Epithelial cell of esophagus (primary cell): ENCODE data around the gene HS3ST4.
A peak's percentile ranks its signal among the peaks of the same experiment; 100 is the strongest.

ENCODE experiments used
- DNase-seq: peaks from one replicate; pipeline ENCODE4 v3.0.0; 2010; ENCODE audit warnings: low read depth
- H3K4me3 ChIP-seq: 2 replicates; pipeline ENCODE4 v1.5.1; 2011; ENCODE audit warnings: mild to moderate bottlenecking, low read length, control low read depth
- TF ChIP-seq, protein P1 (sequence below): IDR thresholded peaks from 2 replicates; pipeline ENCODE4 v1.5.1; 2011; ENCODE audit warnings: low read depth, mild to moderate bottlenecking, low read length, control low read depth, inconsistent platforms; ENCODE audit not compliant: insufficient read depth; ENCODE audit errors: missing control alignments

The HS3ST4 gene

DNA sequence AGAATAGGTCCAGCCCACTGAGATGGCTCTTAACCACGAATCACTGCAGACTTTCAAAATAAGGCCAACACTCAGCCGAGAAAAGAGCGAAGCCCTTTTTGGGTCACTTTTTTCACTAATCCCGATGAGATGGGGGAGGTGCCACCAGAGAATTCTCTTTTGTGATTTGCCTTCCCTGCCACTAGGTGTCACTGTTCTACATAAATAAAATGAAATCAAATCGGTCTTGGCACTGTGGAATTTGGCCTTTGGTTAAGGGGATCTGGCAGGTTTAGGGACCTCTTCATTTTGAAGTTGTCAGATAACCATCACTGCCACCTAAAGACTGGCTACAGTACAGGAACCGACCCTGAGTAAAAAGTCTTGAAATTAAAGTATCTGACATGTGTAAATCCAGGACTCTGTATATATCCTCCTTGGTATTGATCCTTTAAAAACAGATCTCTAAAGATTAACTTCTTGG, 147.0 kb downstream of the HS3ST4 start:
- TF ChIP-seq, protein P1, sequence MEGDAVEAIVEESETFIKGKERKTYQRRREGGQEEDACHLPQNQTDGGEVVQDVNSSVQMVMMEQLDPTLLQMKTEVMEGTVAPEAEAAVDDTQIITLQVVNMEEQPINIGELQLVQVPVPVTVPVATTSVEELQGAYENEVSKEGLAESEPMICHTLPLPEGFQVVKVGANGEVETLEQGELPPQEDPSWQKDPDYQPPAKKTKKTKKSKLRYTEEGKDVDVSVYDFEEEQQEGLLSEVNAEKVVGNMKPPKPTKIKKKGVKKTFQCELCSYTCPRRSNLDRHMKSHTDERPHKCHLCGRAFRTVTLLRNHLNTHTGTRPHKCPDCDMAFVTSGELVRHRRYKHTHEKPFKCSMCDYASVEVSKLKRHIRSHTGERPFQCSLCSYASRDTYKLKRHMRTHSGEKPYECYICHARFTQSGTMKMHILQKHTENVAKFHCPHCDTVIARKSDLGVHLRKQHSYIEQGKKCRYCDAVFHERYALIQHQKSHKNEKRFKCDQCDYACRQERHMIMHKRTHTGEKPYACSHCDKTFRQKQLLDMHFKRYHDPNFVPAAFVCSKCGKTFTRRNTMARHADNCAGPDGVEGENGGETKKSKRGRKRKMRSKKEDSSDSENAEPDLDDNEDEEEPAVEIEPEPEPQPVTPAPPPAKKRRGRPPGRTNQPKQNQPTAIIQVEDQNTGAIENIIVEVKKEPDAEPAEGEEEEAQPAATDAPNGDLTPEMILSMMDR = peak; percentile 56
- DNase-seq = peak; percentile 45
- H3K4me3 ChIP-seq = no peak overlapping the region

DNA sequence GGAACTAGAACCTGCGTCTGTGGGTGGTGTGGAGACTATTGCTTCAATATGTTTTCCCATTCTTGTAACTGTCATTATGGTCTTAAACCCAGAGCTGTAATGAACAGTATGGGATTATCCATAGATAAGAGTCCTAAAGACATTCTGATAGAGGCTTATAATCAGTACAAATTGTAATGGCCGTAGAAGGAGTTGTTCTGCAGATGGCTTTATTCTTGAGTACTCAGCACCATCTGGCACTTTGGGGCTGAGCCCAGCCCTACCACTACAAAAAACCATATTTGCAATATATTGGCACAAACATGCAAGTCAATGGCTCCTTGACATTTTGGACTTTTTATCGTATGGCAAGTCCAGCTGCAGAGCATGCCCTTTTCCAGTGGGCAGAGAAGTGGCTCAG, 150.0 kb downstream of the HS3ST4 start:
- DNase-seq = no peak
- TF ChIP-seq, protein P1 = no peak
- H3K4me3 ChIP-seq = no peak overlapping the region

DNA sequence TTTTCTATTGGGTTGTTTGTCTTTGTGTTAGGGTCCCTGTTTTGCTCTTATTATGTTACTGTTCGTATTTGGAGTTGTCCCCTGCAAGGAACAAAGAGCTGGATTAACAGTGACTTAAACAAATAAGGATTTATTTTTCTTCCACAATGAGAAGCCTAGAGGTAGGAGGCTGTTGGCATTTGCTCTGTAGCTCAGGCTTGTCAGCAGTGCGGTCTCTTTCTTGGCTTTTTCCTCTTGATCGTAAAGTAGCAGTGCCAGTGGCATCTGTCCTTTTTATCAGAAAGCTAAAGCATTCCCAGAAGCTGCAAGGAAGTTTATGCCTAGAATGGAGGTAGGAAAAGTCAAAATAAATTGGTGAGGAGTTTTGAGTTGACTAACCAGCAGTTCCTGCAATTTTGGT, 154.1 kb downstream of the HS3ST4 start:
- no peak for DNase-seq
- TF ChIP-seq, protein P1 = no peak
- no peak overlapping the region for H3K4me3 ChIP-seq

DNA sequence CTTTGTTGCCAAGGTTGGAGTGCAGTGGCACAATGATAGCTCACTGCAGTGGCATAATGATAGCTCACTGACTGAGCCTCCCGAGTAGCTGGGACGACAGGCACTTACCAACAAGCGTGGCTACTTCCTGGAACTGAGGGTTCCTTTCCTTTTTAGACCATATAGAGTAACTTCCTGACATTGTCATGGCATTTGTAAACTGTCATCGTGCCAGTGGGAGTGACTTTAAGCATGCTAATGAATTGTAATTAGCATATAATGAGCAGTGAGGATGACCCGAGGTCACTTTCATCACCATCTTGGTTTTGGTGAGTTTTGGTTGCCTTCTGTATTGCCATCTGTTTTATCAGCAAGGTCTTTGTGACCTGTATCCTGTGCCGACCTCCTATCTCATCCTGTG, 162.4 kb downstream of the HS3ST4 start:
- DNase-seq = no peak
- H3K4me3 ChIP-seq = no peak overlapping the region
- TF ChIP-seq, protein P1 = no peak

DNA sequence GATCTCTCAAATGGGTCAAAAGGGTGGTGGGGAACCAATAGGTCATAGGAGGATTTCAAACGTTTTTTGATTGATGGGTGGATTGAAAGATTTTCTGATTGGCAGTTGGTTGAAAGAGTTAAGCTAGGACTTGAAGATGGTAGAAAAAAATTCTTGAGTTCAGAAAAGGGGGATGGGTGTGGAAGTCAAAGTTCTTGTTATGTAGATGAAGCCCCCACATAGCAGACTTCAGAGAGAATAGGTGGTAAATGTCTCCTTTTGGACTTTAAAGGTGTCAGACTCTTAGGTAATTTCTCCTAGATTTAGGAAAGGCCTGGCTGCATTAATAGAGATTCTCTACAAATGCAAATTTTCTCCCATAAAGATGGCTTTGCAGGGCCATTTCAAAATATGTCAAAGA, 163.3 kb downstream of the HS3ST4 start:
- no peak for DNase-seq
- H3K4me3 ChIP-seq = no peak overlapping the region
- TF ChIP-seq, protein P1 = no peak

DNA sequence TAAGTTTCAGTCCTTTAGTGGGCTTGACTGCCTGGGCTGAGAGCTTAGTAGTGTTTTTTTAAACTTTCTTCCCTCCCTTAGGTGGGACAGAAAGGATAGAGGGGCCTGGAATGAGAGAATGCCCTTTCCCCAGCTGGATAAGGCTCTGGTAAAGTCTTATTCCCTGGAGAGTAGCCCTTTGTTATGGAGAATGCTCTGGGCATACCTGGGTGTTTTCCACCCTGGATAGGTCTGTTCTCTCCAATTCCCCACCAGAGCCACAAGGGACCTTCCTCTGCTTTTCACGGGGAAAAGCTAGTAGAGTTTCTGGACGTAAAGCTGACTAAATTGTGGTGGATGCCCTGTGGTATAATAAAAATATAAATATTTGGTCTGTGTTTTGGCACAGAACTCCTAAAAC, 164.1 kb downstream of the HS3ST4 start:
- TF ChIP-seq, protein P1 = no peak
- H3K4me3 ChIP-seq = no peak overlapping the region
- no peak for DNase-seq

DNA sequence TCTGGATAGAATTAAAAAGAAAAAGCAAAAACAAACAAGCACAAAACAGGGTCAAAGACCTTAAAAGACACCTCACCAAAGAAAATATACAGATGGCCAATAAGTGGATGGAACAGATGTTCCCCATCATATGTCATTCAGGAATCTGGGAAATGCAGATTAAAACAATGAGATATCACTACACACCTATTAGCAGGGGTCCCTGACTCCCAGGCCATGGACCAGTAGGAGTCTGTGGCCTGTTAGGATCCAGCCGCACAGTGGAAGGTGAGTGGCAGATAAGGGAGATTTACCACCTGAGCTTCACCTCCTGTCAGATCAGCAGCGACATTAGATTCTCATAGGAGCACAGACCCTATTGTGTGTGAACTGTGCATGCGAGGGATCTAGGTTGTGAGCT, 167.9 kb downstream of the HS3ST4 start:
- TF ChIP-seq, protein P1 = no peak
- DNase-seq = no peak
- no peak overlapping the region for H3K4me3 ChIP-seq
